ENCODE data around the gene PRKD2.
A peak's percentile ranks its signal among the peaks of the same experiment; 100 is the strongest.

The PRKD2 gene

DNA sequence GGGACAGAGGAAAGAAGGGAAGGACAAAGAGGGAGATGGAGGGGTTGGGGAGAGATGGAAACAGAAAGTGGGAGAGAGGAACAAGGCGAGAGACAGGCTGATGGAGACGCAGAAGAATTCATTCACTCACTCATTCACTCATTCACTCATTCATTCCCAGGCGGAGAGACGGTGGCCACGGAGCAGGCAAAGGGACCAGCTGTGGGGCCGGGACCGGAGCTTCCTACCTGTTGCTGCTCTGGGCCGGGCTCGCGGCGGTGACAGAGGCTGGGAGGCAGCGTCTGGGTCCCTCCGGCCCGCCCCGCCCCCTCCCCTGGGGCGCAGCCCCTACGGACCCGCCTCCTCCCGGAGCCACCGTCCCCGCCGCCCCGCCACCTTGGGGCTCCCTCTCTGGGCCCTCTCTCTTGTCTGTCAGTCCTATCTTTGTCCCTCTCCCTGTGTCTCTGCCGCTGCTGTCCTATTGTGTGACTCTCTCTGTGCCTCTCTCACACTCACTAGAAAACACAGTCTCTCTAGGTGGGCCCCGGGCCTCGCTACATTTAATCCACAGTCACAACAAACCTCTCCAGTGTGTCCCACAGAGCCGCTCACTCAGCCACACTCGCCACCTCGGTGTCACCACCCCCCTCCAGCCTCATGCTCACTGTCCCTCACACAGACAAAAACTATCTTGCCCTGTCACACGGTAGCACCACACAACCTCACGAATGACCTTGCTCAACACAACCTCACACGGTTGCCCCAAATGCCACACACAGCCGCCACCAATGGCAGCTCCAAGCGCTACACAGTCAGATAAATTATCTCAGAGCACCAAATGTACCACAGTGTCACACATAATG lies 80.8 kb downstream of the PRKD2 start, which contains the start of gene GNG8:
GNG8 (minus strand) TSS at position 283 of the 842 bp plus-strand sequence. CDS start 1,520 bp downstream, outside the sequence.
- peaks cover 32% of the 10 kb centered on the region for H3K4me1 Mint-ChIP-seq
- peaks cover 20% of the 10 kb centered on the region for H3K27me3 Mint-ChIP-seq (ENCODE audit: low read depth)
- H3K27ac Mint-ChIP-seq: peak within 1 kb of the TSS in 1 of 3 experiments; percentile 29
- no peaks in the 10 kb centered on the region for H3K9me3 Mint-ChIP-seq
- H3K36me3 Mint-ChIP-seq (ENCODE audit: low read depth): no peaks in the 10 kb centered on the region
- no peak for TF ChIP-seq CTCF (IDR thresholded peaks at IDR 0.05; ENCODE audit: unreplicated experiment in 3 of 3)
- H3K4me3 Mint-ChIP-seq: peak within 1 kb of the TSS; percentile 68 to 73 (median 72)

GRCh38 chr19:46634656-46635218 lies 82.2 kb downstream of the PRKD2 start:
- Mint-ChIP-seq H3K27ac (no peak overlapping the region), H3K36me3 (ENCODE audit: low read depth) (no peaks in the 10 kb centered on the region), H3K4me1 (peaks cover 36% of the 10 kb centered on the region)

GRCh38 chr19:46634045-46634655 lies 82.8 kb downstream of the PRKD2 start:
- Mint-ChIP-seq H3K4me1 (peaks cover 37% of the 10 kb centered on the region), H3K36me3 (ENCODE audit: low read depth) (no peaks in the 10 kb centered on the region), H3K27ac (peak overlapping the region in 1 of 3 experiments; percentile 88), H3K9me3 (no peaks in the 10 kb centered on the region), H3K4me3 (peak overlapping the region; percentile 66 to 72 (median 72)), H3K27me3 (ENCODE audit: low read depth) (peaks cover 15% of the 10 kb centered on the region)
- TF ChIP-seq CTCF (IDR thresholded peaks at IDR 0.05; ENCODE audit: unreplicated experiment in 3 of 3): no peak

More at GRCh38 chr19:46634656-46635218, 82.2 kb downstream of the PRKD2 start:
- Mint-ChIP-seq H3K4me3 (peak overlapping the region; percentile 43 to 72 (median 66)), H3K27me3 (ENCODE audit: low read depth) (peaks cover 15% of the 10 kb centered on the region), H3K9me3 (no peaks in the 10 kb centered on the region)
- TF ChIP-seq CTCF (IDR thresholded peaks at IDR 0.05; ENCODE audit: unreplicated experiment in 3 of 3): no peak

DNA sequence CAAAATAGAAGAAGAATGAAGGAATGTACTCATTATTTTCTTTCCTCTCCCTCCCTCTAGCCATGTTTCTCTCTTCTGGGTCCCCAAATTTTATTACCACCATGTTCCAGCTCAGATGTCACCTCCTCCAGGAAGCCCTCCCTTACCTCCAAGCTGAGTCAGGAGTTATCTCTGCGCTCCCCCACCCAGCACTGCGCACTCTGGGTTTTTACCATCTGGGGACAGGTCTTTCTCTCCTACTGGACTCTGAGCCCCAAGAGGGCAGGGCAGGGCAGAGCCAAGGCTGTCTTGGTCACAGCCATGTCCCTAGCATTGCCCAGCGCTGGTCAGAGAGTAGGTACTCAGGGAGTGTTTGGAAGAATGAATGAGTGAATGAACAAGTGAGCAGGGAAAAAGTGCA lies 83.8 kb downstream of the PRKD2 start:
- Mint-ChIP-seq H3K4me3 (peak overlapping the region; percentile 66 to 72 (median 72)), H3K9me3 (no peaks in the 10 kb centered on the region), H3K27me3 (ENCODE audit: low read depth) (peaks cover 15% of the 10 kb centered on the region), H3K36me3 (ENCODE audit: low read depth) (no peaks in the 10 kb centered on the region), H3K4me1 (peaks cover 37% of the 10 kb centered on the region), H3K27ac (peak overlapping the region in 2 of 3 experiments; percentile 66 to 88)
- no peak for TF ChIP-seq CTCF (IDR thresholded peaks at IDR 0.05; ENCODE audit: unreplicated experiment in 3 of 3)

- peak overlapping the region in 2 of 3 experiments; percentile 4 to 52 for H3K4me3 Mint-ChIP-seq
- H3K9me3 Mint-ChIP-seq: no peaks in the 10 kb centered on the region
- no peak for TF ChIP-seq CTCF (IDR thresholded peaks at IDR 0.05; ENCODE audit: unreplicated experiment in 3 of 3)
- H3K4me1 Mint-ChIP-seq: peaks cover 37% of the 10 kb centered on the region
- H3K27ac Mint-ChIP-seq: peak overlapping the region; percentile 78 to 88 (median 85)
- H3K27me3 Mint-ChIP-seq (ENCODE audit: low read depth): peaks cover 15% of the 10 kb centered on the region
- no peaks in the 10 kb centered on the region for H3K36me3 Mint-ChIP-seq (ENCODE audit: low read depth)
Measured at GRCh38 chr19:46631481-46631880, 85.4 kb downstream of the PRKD2 start.

All from nephron (organoid).